Measurements from ENCODE around the gene PRSS35.
"Not testable (repeated sequence)": the region's sequence is repeated elsewhere in the genome, so short reads cannot be mapped to it uniquely, and the experiment has no call there.

PRSS35 gene

DNA sequence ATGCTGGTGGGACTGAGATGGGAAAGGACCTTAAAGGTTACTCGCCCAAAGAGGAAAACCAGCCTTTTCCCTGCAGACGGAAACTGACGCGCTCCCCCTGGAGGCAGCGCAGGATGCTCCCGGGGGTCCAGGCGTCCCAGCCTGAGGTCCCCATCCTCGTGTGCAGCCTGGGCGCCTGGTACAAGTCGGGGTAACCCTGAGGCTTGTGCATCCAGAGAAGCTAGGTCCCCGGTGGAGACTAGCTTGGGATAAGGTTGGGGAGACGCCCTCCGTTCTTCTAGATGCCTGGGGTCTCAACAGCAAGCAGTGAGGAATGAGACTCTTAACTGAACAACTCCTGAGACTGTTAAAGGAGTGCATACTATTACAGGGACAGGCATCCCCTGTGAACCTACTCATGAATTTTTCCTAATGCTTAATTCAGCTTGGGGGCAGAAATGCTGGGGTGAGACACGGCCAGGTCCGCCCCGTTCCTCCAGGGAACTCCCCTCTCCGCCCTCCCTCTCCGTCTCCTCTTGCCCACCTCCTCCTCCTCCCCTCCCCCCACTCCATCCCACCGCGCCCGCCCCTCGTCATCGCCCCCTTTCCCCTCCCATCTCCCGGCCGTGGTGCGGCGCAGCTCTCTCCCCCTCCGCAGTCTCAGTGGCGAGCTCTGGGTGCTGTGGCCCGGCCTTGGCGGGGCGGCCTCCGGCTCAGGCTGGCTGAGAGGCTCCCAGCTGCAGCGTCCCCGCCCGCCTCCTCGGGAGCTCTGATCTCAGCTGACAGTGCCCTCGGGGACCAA is at the start of gene PRSS35:
TSS of gene PRSS35 (plus strand) at position 634 of the 781 bp plus-strand sequence. CDS start 10,908 bp downstream, outside the sequence.
- DNase-seq, result peak; percentile 45

- no peak for DNase-seq
These were observed 48.4 kb upstream of the PRSS35 start for GRCh38 chr6:83463886-83464285.

DNA sequence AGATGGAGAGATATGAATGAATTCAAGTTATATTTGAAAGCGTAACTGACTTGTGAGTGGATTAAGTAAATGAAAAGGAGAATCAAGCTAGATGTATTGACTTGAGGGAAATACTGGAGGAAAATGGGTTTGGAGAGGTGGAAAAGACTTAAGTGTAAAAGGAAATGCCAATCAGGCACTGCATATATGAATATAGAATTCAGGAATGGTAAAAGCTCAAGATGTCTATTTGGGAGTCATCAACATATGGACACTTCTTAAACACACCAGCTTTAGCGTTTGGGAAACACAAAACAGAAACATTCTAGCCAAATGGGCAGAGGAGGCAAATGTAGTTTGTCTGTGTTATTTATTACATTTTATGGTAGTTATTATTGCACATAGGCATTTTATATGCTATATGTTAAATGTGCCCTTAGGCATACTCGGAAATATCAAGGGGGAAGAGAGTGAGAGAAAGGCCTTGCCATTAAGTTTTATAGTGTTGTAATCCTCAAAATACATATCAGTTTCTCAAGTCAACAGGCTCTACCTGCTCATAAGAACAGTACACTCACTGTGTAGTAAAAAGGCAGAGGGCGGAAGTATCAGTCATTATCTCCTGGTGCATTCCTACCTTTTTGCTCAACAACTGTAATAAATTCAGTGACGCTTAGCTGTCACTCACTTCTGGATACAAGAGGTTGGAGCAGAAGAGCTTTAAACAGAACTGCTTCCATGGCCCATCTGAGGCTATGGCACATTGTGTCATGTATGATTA is 47.8 kb upstream of the PRSS35 start:
- DNase-seq, result no peak

GRCh38 chr6:83466328-83466727 is 46.0 kb upstream of the PRSS35 start:
- DNase-seq, result no peak

DNA sequence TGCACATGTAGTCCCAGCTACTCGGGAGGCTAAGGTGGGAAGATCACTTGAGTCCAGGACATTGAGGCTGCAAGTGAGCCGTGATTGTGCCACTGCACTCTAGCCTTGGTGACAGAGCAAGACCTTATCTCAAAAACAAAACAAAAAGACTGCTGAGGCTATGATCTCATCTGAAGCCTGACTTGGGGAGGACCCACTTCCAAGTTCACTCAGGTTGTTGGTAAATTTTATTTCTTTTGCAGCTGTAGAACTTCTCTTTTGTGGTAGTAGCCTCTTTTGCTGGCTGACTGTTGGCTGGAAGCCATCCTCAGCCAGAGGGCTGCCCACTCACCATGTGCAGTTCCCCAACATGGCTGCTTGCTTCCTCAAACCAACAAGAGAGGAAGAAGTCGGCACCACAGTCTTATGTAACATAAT is 44.7 kb upstream of the PRSS35 start:
- no peak for DNase-seq

GRCh38 chr6:83470001-83470400 is 42.3 kb upstream of the PRSS35 start:
- DNase-seq, result no peak

GRCh38 chr6:83470587-83470986 is 41.7 kb upstream of the PRSS35 start:
- DNase-seq, result no peak

- no peak for DNase-seq
These were observed 39.6 kb upstream of the PRSS35 start for GRCh38 chr6:83472767-83473166.

GRCh38 chr6:83474309-83474708 is 38.0 kb upstream of the PRSS35 start:
- no peak for DNase-seq

GRCh38 chr6:83476971-83477370 is 35.4 kb upstream of the PRSS35 start:
- DNase-seq, result no peak

- DNase-seq, result no peak
These were observed 32.9 kb upstream of the PRSS35 start for GRCh38 chr6:83479389-83479788.

- no peak for DNase-seq
These were observed 31.9 kb upstream of the PRSS35 start for GRCh38 chr6:83480470-83480869.

DNA sequence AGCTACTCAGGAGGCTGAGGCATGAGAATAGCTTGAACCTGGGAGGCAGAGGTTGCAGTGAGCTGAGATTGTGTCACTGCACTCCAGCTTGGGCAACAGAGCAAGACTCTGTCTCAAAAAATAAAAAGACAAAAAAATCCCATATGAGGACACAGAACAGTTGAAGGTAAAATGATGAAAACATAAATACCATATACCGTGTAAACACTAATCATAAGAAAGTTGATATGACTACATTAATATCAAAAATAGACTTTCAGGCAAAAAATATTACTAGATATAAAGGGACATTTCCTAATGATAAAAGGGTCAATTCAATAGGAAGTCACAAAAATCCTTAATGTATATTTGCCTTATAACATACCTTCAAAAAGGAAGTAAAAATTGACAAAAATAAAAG is 30.4 kb upstream of the PRSS35 start:
- not testable (repeated sequence) for DNase-seq

GRCh38 chr6:83488448-83488847 is 23.9 kb upstream of the PRSS35 start:
- DNase-seq, result no peak

DNA sequence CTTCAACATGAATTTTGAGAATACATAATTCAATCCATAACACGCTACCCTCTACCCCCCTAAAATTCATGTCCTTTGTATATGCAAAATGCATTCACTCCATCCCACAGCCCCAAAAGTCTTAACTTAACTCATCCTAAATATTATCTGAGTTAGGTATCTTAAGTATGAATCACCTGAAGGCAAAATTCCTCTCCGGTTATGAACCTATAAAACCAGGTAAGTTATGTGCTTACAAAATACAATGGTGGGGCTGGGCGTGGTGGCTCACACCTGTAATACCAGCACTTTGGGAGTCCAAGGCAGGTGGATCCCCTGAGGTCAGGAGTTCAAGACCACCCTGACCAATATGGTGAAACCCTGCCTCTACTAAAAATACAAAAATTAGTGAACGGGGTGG is 23.5 kb upstream of the PRSS35 start:
- no peak for DNase-seq

GRCh38 chr6:83490217-83490807 is 22.0 kb upstream of the PRSS35 start:
- no peak for DNase-seq

- DNase-seq, result no peak
These were observed 7.0 kb upstream of the PRSS35 start for GRCh38 chr6:83505356-83505755.

- DNase-seq, result no peak
These were observed 2.9 kb upstream of the PRSS35 start for GRCh38 chr6:83509441-83509840.

GRCh38 chr6:83510791-83511190 is 1.5 kb upstream of the PRSS35 start:
- no peak for DNase-seq

DNA sequence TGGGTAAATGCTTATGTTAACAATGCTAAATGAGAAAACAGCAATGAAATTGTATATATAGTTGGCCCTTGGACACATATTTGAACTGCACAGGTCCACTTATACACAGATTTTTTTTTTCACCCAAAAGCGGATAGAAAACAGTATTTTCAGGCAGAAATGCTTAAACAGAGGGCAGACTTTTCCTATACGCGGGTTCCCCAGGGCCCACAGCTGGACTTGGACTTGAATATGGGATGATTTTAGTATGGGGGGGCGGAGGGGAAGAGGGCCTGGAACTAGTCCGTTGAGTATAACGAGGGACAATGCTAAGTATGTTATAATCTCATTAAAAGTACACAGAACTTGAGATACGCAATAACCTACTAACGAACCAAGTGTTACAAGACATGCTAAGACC is 1.1 kb upstream of the PRSS35 start:
- no peak for DNase-seq

GRCh38 chr6:83514466-83514865 is 2.1 kb downstream of the PRSS35 start:
- DNase-seq, result no peak

DNA sequence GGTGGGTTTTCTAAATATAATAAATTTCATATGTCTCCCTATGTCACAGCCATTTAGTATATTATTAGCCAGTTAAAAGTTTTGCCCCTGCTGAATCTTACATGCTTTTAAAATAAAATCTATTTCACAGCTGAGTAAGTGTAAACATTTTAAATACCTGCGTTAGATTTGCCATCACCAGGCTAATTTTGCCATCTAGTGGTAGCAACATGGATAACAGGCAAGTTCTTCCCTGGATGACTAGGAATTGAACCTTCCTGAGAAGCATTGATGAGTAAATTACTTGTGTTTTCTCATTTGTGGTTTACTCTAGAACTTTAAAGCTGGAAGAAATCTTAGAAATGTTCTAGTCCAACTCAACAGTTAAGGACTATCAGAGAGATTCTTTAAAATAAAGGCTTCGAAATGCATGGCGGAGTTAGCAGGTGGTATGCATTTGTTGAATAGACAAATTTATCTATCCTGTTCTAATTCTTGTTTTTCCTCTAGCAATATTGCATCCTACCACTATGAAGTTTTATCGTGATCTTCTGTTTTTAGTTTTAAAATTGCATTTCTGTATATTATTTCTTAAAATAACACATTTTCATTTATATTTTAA is 2.6 kb downstream of the PRSS35 start:
- DNase-seq, result peak; percentile 38

DNA sequence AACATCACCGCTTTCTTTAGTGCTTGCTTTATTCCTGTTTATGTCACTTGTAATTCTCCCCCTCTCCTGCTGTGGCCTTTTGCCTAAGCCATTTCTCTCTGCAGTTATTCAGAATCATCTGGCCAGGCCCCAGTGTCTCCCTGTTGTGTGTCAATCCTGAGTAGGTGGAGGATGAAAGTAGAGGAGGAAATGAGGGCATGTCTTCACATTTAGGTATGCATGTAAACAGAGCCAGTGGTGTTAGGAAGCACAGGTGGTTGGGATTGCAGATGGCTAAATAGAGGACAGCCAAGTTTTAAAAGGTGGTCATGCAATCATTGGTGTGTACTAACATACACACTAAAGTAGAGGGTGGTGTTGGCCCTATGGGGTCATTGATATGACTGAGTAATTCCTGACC is 5.2 kb downstream of the PRSS35 start:
- no peak for DNase-seq
